ENCODE measurements around the gene NEB.

Gene NEB, protein sequence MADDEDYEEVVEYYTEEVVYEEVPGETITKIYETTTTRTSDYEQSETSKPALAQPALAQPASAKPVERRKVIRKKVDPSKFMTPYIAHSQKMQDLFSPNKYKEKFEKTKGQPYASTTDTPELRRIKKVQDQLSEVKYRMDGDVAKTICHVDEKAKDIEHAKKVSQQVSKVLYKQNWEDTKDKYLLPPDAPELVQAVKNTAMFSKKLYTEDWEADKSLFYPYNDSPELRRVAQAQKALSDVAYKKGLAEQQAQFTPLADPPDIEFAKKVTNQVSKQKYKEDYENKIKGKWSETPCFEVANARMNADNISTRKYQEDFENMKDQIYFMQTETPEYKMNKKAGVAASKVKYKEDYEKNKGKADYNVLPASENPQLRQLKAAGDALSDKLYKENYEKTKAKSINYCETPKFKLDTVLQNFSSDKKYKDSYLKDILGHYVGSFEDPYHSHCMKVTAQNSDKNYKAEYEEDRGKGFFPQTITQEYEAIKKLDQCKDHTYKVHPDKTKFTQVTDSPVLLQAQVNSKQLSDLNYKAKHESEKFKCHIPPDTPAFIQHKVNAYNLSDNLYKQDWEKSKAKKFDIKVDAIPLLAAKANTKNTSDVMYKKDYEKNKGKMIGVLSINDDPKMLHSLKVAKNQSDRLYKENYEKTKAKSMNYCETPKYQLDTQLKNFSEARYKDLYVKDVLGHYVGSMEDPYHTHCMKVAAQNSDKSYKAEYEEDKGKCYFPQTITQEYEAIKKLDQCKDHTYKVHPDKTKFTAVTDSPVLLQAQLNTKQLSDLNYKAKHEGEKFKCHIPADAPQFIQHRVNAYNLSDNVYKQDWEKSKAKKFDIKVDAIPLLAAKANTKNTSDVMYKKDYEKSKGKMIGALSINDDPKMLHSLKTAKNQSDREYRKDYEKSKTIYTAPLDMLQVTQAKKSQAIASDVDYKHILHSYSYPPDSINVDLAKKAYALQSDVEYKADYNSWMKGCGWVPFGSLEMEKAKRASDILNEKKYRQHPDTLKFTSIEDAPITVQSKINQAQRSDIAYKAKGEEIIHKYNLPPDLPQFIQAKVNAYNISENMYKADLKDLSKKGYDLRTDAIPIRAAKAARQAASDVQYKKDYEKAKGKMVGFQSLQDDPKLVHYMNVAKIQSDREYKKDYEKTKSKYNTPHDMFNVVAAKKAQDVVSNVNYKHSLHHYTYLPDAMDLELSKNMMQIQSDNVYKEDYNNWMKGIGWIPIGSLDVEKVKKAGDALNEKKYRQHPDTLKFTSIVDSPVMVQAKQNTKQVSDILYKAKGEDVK (N-terminal part only)

DNA sequence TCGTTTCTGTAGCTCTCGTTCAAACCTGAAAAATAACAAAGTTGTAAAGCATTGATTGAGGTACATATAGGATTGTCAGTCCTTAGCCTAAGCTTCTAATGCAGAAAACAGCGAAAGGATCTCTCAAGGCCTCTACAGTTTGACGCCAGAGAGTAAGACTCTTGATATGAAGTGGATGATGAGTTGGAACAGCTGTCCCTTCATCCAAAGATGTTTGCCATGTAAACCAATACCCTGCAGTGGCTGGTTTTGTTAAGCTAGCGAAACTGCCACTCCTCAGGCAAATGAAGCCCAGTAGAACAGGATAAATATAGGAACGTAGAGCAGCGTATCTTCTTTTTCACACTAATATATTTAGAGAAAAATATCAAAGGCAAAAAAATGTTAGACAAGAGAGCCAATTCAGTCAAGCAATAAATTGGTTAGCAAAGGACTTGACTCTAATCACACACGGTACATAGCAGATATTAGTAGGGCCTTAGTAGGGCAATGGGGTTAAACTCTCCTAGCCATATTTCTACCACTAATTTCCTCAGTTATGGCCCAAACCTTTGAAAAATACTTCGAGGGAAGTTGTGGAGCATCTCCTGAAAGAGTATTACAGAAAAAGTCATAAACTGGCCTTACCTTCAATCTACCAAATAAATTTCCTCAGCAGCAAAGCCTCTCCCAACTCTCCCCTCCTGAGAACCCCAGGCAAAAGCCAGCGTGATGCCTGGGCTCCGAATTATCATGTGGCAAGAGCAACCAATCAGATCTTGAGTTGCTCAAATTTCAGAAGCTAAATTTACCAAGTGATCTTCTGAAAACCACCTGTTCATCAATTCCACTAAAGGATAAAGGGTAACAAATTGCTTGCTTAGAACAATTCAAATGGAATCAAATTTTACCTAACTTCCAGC is at the start of gene NEB:
TSS of gene NEB (minus strand) at position 706 of the 902 bp plus-strand sequence. CDS start 1,320 bp downstream, outside the sequence.
- TF ChIP-seq, protein P1, sequence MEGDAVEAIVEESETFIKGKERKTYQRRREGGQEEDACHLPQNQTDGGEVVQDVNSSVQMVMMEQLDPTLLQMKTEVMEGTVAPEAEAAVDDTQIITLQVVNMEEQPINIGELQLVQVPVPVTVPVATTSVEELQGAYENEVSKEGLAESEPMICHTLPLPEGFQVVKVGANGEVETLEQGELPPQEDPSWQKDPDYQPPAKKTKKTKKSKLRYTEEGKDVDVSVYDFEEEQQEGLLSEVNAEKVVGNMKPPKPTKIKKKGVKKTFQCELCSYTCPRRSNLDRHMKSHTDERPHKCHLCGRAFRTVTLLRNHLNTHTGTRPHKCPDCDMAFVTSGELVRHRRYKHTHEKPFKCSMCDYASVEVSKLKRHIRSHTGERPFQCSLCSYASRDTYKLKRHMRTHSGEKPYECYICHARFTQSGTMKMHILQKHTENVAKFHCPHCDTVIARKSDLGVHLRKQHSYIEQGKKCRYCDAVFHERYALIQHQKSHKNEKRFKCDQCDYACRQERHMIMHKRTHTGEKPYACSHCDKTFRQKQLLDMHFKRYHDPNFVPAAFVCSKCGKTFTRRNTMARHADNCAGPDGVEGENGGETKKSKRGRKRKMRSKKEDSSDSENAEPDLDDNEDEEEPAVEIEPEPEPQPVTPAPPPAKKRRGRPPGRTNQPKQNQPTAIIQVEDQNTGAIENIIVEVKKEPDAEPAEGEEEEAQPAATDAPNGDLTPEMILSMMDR (IDR thresholded peaks at IDR 0.05): no peak

- TF ChIP-seq, protein P1 (IDR thresholded peaks at IDR 0.05): no peak
Observed at GRCh38 chr2:151783133-151783520, 48.9 kb upstream of the NEB start.

DNA sequence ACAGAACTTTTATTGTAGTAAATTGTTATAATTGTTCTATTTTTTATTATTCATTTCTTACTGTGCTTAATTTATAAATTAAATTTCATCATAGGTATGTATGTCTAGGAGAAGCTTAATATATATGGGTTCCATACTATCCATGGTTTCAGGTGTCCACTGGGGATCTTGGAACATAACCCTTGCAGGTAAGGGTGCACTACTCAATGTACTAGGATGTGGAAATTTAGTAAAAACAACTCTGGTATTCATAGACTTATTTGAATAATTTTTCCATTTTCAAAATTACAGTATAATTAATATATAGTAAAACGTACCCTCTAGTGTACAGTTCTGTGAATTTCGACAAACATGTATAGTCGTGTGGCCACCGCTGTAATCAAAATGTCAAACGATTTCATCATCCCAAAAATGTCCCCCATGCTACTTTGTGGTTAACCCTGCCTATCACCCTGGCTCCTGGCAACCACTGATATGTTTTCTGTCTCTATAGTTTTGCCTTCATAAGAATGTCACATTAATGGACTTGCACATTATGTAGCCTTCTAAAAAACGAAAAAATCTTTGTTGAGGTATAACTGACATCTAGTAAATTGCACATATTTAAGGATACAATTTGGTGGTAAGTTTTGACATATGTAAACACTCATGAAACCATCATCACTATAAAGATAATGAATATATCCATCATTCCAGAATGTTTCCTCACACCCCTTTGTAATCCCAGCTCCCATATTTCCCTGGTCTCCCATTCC is 48.3 kb upstream of the NEB start:
- TF ChIP-seq, protein P1 (IDR thresholded peaks at IDR 0.05): no peak

DNA sequence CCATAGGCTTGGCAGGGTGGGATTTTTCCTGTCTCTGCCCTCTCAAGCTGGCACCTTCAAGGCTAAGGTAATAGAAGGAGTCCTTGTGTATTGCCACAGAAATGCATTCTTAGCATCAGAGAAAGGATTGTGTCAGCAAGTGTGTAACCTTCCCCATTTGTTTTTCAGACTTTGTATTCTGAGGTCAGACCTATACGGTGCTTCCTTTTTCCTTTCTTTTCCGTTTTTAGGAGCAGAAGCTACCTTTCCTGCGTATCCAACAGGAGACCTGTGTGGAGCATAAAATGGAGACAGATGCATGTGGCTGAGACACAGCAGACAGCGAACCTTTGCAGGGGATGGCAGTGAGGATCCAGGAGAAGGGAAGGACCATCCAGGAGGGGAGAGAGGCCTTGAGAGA is 47.4 kb upstream of the NEB start:
- TF ChIP-seq, protein P1 (IDR thresholded peaks at IDR 0.05): no peak

DNA sequence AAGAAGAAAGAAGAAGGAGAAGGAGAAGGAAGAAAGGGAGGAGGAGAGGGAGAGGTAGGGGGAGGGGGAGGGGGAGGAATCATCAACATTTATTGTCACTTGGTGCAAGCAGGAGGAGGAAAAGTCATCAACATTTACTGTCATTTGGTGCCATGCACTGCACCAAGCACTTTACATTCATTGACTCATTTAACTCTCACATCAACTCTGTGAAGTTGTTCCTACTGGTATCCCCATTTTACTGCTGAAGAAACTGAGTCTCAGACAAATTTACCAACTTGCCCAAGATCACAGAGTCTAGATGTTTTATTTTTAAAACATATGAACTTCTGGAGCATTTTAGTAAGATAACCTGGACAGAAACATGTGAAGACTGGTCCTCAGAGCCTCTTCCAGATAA is 46.7 kb upstream of the NEB start:
- TF ChIP-seq, protein P1 (IDR thresholded peaks at IDR 0.05): no peak

DNA sequence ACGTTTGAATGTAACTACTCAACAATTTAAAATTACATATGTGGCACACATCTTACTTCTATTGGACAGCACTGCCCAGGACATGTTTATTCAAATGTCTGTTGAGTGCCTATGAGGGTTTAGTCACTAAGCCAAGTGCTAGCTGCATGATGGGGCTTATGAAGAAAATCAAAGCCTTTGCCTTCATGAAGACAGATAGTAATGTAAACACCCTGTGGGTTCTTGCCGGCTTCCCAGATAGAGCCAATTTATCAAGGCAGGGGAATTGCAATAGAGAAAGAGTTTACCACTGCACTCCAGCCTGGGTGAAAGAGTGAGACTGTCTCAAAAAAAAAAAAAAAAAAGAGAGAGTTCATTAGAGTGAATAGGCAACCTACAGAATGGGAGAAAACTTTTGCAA is 43.7 kb upstream of the NEB start:
- TF ChIP-seq, protein P1 (IDR thresholded peaks at IDR 0.05): no peak

All from LNCAP (cell line).